ENCODE data around the gene TAOK2.
"Not testable (repeated sequence)": the region's sequence is repeated elsewhere in the genome, so short reads cannot be mapped to it uniquely, and the experiment has no call there.

TAOK2 gene

GRCh38 chr16:29973384-29974246 lies at the start of gene TAOK2:
TAOK2 (plus strand) TSS chr16:29973868; CDS start chr16:29977773, 3,905 bp downstream.
- peak; percentile 90 to 97 (median 96) for DNase-seq (ENCODE audit: low read depth in 2 of 3, low spot score in 1 of 3)

GRCh38 chr16:29925105-29925756 lies 48.4 kb upstream of the TAOK2 start:
- DNase-seq (ENCODE audit: low read depth in 2 of 3, low spot score in 1 of 3) = no peak

- peak; percentile 79 to 85 (median 80) for DNase-seq (ENCODE audit: low read depth in 2 of 3, low spot score in 1 of 3)
Observed at GRCh38 chr16:29925781-29926710, 47.6 kb upstream of the TAOK2 start, which contains the start of gene KCTD13. KCTD13 (minus strand) TSS chr16:29926226; CDS start chr16:29926033, 193 bp downstream.

DNA sequence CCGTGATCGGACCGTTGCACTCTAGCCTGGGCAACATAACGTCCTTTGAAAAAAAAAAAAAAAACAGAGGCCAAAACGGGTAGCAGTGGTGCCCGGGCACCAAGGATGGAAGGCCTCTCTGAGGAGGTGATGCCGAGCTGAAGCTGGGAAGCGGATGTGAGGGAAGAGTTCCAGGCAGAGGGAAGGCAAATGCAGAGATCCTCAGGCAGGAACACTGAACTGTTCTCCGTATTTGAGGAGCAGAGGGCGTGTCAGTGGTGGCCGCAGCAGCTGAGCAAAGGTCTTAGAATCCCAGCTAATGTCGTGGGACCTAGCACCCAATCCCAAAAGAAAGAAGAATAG lies 47.0 kb upstream of the TAOK2 start:
- no peak for DNase-seq (ENCODE audit: low read depth in 2 of 3, low spot score in 1 of 3)

GRCh38 chr16:29927070-29927905 lies 46.4 kb upstream of the TAOK2 start:
- DNase-seq (ENCODE audit: low read depth in 2 of 3, low spot score in 1 of 3) = no peak

- not testable (repeated sequence) for DNase-seq (ENCODE audit: low read depth in 2 of 3, low spot score in 1 of 3)
Observed at GRCh38 chr16:29931750-29932149, 41.9 kb upstream of the TAOK2 start.

DNA sequence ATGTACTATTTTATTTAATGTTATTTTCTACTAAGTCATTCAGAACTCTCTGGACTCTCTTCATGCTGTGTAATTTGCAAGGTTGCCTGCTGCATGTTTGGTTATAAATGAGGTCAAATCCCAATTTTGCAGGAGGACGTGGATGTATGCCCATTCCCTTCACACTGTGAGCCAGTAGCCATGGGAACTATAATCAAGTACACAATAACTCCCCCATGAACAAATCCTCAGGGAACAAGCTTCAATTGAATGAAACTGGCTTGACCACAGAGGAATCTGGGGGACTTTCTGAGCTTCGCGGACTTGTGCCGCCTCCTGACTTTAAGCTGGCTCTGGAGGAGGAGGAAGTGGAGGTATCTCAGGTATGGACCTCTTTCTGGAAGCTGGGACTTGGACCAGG lies 33.0 kb upstream of the TAOK2 start:
- no peak for DNase-seq (ENCODE audit: low read depth in 2 of 3, low spot score in 1 of 3)

GRCh38 chr16:29943846-29944799 lies 29.5 kb upstream of the TAOK2 start:
- DNase-seq (ENCODE audit: low read depth in 2 of 3, low spot score in 1 of 3) = no peak

DNA sequence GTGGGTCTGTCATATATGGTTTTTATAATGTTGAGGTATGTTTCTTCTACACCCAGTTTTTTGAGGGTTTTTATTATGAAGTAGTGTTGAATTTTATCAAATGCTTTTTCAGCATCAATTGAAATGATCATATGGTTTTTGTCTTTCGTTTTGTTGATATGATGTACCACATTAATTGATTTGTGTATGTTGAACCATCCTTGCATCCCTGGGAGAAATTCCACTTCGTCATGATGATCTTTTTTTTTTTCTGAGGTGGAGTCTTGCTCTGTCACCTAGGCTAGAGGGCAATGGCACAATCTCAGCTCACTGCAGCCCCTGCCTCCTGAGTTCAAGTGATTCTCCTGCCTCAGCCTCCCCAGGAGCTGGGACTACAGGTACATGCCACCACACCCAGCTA lies 25.8 kb upstream of the TAOK2 start:
- no peak for DNase-seq (ENCODE audit: low read depth in 2 of 3, low spot score in 1 of 3)

GRCh38 chr16:29950806-29951461 lies 22.7 kb upstream of the TAOK2 start:
- DNase-seq (ENCODE audit: low read depth in 2 of 3, low spot score in 1 of 3) = no peak

- DNase-seq (ENCODE audit: low read depth in 2 of 3, low spot score in 1 of 3) = no peak
Observed at GRCh38 chr16:29951625-29952365, 21.9 kb upstream of the TAOK2 start.

DNA sequence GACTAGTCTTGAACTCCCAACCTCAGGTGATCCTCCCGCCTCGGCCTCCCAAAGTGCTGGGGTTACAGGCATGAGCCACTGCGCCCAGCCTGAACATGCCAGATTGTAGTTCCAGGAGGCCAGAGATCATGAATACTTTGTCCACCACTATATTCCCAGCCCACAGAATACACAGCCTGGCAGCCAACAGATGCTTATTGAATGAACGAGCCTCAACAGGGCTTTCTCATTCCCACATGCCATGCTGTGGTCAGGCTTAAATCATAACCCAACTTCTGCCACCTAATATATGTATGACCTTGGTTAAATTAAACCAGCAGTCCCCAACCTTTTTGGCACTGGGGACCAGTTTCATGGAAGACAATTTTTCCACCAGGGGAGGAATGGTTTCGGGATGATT lies 14.9 kb upstream of the TAOK2 start:
- DNase-seq (ENCODE audit: low read depth in 2 of 3, low spot score in 1 of 3) = no peak

DNA sequence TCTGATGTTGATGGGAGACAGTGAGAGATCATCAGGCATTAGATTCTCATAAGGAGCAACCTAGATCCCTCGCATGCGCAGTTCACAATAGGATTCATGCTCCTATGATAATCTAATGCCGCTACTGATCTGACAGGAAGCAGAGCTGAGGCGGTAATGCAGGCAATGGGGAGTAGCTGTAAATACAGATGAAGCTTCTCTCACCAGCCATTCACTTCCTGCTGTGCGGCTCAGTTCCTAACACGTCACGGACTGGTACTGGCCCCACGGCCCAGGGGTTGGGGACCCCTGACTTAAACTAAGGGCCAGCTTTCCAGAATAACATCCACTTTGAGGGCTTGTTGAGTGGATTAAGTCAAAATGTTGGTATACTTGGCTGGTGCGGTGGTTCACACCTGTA lies 14.4 kb upstream of the TAOK2 start:
- no peak for DNase-seq (ENCODE audit: low read depth in 2 of 3, low spot score in 1 of 3)

DNA sequence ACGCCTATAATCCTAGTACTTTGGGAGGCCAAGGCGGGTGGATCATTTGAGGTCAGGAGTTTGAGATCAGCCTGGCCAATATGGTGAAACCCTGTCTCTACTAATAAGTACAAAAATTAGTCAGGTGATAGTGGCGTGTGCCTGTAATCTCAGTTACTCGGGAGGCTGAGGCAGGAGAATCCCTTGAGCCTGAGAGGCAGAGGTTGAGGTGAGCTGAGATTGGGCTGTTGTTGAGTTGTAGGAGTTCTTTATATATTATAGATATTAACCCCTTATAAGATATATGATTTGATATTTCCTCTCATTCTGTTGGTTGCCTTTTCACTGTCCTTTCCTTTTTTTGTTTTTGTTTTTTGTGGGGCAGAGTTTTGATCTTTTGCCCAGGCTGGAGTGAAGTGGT lies 13.8 kb upstream of the TAOK2 start:
- DNase-seq (ENCODE audit: low read depth in 2 of 3, low spot score in 1 of 3) = not testable (repeated sequence)

DNA sequence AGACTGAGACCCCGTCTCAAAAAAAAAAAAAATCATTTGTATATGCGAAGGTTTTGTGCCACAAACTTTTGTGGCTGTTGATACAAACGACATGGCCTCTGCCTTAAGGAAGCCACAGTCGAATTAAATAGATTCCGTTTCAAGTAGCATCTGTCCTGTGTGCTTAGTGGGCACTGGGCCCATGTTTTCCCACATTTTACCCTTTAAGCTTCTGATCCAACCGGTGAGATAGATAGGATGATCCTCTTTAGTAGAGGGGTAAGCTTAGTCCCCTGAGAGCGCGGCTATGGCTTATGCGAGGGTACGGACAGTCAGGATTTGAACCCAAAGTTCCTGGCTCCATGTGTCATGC lies 12.6 kb upstream of the TAOK2 start:
- no peak for DNase-seq (ENCODE audit: low read depth in 2 of 3, low spot score in 1 of 3)

DNA sequence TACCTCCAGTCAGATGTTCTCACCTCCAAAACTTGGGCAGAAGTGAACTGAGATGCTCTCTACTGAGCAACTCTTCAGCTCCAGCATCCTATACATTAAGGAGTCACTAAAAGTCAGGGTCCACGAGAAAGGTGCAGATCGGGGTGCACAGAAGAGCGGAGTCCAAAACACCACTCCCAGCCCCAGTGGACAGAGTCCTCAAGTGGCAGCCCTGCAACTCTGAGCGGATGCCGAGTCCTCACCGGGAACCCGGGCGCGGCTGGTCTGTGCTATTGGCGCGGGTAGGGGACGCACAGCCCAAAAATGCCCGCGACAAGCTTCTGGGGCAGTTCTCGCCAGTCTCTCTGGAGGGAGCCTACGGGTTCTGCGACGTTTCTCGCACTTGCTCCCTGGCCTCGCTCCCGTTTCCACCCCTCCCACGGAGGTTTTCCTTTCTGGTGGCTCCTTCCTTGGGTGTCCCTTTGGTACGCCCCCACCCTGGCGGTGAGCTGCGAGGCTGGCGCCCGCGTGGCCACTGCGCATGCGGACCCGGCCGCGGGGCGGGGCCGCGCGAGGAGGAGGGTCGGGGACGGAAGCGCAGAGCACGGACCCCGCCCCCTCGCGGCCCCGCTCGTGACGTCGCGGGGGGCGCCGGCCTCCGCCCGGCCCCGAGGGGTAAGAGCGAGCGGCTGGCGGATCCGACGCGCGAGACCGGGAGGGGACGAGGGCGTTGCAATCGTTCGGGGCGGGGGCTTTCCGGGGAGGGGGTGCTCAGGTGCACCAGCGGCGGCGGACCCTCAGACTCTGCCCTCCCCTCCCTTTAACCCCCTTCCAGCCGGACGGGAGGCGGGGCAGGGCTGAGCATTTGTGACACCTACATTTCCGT lies 12.0 kb upstream of the TAOK2 start, which contains the start of gene TMEM219:
Gene TMEM219, plus strand, starts transcription at position 601 of the 865 bp plus-strand sequence. CDS start 1,065 bp downstream, outside the sequence.
- peak; percentile 83 to 88 (median 86) for DNase-seq (ENCODE audit: low read depth in 2 of 3, low spot score in 1 of 3)

DNA sequence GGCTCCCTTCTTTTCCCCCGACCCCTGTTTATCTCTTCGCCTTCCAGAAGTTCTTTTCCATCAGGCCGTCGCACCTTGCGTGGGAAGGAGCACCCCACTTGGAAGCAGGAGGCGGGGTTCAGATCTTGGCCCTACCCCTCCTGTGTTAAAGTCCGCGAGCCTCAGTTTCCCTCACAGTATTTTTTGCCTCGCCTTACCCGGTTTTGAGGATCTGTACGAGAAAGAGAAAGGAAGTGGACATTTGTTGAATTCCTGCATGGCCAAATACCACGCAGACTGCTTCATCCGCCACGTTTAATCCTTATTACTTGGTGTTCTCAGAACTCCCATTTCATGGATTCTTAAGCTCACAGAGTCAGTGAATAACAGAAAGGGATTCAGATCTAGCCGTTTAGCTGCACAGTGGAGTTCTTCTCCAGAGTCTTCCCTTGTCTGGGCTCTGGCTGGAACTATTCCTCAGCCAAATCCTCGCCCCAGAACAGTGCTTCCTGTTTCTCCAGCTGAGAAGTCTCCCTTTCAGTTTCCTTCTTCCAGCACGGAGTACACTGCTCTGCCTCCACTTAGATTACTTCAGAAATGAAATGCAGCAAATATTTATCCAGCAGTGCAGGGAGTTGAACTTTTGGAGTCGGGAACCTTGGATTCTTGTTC lies 11.2 kb upstream of the TAOK2 start:
- no peak for DNase-seq (ENCODE audit: low read depth in 2 of 3, low spot score in 1 of 3)

Measured in stimulated activated CD4-positive, alpha-beta T cell treated with anti-CD3 and anti-CD28 coated beads, Interleukin-12 subunit alpha, Interleukin-12 subunit beta, amount 100 ng/mL, for 48 hours (primary cell).